ENCODE measurements around the gene EIF3A.
A peak's percentile ranks its signal among the peaks of the same experiment; 100 is the strongest.
"Not testable (repeated sequence)": the region's sequence is repeated elsewhere in the genome, so short reads cannot be mapped to it uniquely, and the experiment has no call there.

The EIF3A gene

DNA sequence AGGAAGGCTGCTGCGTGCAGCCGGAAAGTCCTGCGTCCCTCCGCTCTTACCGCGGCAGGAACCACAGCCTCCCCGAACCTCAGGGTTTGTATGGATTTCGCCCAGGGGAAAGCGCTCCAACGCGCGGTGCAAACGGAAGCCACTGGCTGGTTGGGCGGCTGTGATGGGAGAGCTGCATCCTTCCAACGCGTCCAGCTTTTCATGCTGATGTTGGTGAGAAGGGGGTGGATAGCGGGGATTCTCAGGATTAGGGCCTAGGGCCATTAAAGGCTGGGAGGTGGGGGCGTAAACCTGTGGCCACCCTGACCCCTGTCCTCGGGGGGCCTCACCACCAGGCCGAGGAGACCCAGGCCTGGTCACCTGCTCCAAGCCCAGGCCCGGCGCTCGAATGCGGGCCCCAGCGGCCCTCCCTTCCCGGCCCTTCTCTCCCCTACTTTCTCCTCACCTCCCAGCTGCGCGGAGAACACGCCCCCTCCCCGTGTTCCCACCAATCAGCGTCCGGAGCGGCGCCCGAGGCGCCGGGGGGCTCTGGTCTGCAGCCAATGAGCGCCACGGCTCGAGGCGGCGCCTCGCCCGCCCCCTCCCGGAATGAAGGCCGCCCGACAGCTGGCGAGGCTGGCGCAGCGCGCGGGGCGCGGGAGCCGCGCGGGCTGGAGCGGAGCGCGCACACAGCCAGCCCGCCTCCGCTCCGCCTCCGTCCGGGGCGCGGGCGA lies 51.6 kb downstream of the EIF3A start:
- peak; percentile 79 to 88 for DNase-seq
- H3K27ac ChIP-seq = peak overlapping the region; percentile 47 to 50
- TF ChIP-seq, protein P1, sequence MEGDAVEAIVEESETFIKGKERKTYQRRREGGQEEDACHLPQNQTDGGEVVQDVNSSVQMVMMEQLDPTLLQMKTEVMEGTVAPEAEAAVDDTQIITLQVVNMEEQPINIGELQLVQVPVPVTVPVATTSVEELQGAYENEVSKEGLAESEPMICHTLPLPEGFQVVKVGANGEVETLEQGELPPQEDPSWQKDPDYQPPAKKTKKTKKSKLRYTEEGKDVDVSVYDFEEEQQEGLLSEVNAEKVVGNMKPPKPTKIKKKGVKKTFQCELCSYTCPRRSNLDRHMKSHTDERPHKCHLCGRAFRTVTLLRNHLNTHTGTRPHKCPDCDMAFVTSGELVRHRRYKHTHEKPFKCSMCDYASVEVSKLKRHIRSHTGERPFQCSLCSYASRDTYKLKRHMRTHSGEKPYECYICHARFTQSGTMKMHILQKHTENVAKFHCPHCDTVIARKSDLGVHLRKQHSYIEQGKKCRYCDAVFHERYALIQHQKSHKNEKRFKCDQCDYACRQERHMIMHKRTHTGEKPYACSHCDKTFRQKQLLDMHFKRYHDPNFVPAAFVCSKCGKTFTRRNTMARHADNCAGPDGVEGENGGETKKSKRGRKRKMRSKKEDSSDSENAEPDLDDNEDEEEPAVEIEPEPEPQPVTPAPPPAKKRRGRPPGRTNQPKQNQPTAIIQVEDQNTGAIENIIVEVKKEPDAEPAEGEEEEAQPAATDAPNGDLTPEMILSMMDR (IDR thresholded peaks at IDR 0.05) = peak; percentile 16 to 25

DNA sequence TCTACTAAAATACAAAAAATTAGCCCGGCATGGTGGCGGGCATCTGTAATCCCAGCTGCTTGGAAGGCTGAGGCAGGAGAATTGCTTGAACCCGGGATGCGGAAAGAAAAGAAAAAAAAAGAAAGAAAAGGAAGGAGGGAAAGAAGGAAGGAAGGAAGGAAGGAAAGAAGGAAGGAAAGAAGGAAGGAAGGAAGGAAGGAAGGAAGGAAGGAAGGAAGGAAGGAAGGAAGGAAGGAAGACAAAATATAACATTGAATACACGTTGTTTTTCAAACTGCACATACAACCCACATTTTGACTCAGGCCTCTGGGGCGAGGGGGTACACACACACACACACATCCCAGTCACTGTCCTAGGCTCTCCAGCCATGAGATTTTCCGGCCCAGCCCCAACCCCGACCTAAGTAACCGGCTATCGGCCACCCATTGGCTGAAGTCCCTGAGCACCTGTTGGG lies 52.1 kb downstream of the EIF3A start:
- H3K4me3 ChIP-seq = peak overlapping the region; percentile 57 to 78
- H3K27ac ChIP-seq = peak overlapping the region; percentile 47 to 50
- peaks cover 8 to 14% (median 8%) of the 10 kb centered on the region in 3 donors for H3K36me3 ChIP-seq
- peaks cover 0 to 51% (median 37%) of the 10 kb centered on the region in 4 donors for H3K4me1 ChIP-seq
- H3K27me3 ChIP-seq; DNase-seq; H3K9me3 ChIP-seq; intact Hi-C loops (cut with DNase I; ENCODE audit: low total_unique reads): not testable (repeated sequence)

More for the DNA sequence above, 51.6 kb downstream of the EIF3A start:
- Histone ChIP-seq H3K4me1 (peaks cover 0 to 46% (median 34%) of the 10 kb centered on the region in 4 donors), H3K36me3 (peaks cover 13 to 18% (median 14%) of the 10 kb centered on the region in 3 donors), H3K27me3 (no peaks in the 10 kb centered on the region), H3K9me3 (no peaks in the 10 kb centered on the region), H3K4me3 (peak overlapping the region; percentile 57 to 78)
- intact Hi-C loops (cut with DNase I; ENCODE audit: low total_unique reads) = no loop called here

DNA sequence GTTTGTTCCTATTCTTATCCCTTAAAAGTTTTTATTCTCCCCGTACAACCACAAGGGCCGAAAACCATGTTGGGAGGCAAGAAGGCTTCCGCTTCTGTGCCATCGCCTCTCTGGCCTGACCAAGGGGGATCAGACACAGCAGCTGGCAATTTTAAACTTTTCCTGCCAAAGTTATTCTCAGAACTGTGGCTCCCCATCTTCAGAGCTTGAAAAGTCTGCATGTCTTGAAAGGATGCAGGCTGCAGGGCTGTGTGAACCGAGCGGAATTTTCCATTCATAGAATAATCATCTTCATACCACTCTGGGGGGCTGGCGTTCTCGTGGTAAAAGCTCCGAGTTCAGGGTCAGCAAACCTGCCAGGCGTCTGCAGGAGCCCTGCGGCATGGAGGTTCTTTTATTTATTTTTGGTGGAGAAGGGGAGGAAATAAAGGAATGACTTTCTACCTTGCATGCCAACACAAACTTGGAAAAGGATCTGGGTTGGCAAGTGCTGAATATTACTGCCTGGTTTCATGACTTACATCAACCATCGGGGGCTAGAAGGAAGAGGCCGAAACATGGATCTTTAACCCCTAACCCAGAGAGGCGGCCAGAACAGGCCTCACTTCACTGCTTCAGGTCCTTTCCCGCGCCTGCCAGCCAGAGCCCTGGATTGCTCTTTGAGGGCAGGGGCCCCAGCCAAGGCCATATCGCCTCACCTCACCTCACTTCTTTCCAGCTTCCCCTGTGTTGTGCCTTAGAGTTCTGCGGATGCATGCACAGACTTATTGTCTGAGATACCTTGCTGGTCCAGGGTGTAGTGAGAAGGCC lies 54.1 kb downstream of the EIF3A start:
- DNase-seq = peak in 1 of 2 donors; percentile 63
- no peaks in the 10 kb centered on the region for H3K27me3 ChIP-seq
- H3K27ac ChIP-seq = peak overlapping the region; percentile 67 to 74
- H3K4me1 ChIP-seq = peaks cover 0 to 61% (median 46%) of the 10 kb centered on the region in 4 donors
- H3K9me3 ChIP-seq = no peaks in the 10 kb centered on the region
- TF ChIP-seq, protein P1 (IDR thresholded peaks at IDR 0.05) = no peak
- intact Hi-C loops (cut with DNase I; ENCODE audit: low total_unique reads) = no loop called here
- H3K36me3 ChIP-seq = no peaks in the 10 kb centered on the region
- H3K4me3 ChIP-seq = no peak overlapping the region

DNA sequence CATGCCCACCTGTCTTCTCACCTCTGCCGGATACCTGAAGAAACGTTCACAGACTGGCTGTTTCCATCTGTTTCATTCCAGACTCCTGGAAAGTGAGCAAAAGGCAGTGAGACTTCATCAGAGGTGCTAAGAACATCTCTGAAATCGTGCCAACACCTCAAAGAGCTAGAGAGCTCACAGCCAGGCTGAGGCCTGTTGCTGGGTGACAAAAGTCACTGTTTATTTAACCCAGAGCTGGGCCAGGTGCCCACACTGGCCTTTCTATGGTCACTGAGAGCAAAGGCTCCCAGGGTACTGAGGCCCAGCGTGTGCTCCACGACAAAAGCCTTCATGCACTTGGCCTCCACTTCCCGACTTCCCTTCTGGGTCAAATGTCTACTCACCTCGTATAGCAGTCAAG lies 54.8 kb downstream of the EIF3A start:
- TF ChIP-seq, protein P1 (IDR thresholded peaks at IDR 0.05) = no peak
- no peak overlapping the region for H3K4me3 ChIP-seq

DNA sequence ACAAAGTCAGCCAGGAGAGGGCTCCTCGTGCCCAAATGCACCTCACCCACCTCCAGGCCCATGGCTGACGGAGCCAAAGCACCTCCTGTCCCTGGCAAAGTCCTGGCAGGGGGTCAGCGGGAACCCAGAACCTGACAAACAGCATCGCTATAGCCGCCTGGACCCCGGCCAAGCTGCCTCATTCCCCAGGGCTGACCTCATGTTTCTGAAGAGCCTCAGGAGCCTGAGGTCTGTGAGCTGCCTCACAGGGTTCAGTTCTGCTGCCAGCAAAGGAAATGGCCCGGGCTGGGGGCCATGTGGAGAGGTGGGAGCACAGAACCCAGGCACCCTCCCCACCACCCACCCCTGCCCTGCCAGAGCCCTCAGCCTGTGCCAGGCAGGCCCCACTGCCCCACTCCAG lies 55.3 kb downstream of the EIF3A start:
- peak; percentile 56 to 89 for DNase-seq
- Histone ChIP-seq H3K27ac (peak overlapping the region; percentile 67 to 74), H3K4me1 (peaks cover 0 to 53% (median 42%) of the 10 kb centered on the region in 4 donors), H3K36me3 (no peaks in the 10 kb centered on the region), H3K9me3 (no peaks in the 10 kb centered on the region), H3K27me3 (no peaks in the 10 kb centered on the region), H3K4me3 (no peak overlapping the region)
- TF ChIP-seq, protein P1 (IDR thresholded peaks at IDR 0.05) = no peak
- intact Hi-C loops (cut with DNase I; ENCODE audit: low total_unique reads) = no loop called here

More for the DNA sequence above, 54.8 kb downstream of the EIF3A start:
- Histone ChIP-seq H3K9me3 (no peaks in the 10 kb centered on the region), H3K27ac (peak overlapping the region; percentile 67 to 74), H3K4me1 (peaks cover 0 to 57% (median 46%) of the 10 kb centered on the region in 4 donors), H3K27me3 (no peaks in the 10 kb centered on the region), H3K36me3 (no peaks in the 10 kb centered on the region)
- peak in 1 of 2 donors; percentile 68 for DNase-seq
- intact Hi-C loops (cut with DNase I; ENCODE audit: low total_unique reads) = no loop called here

DNA sequence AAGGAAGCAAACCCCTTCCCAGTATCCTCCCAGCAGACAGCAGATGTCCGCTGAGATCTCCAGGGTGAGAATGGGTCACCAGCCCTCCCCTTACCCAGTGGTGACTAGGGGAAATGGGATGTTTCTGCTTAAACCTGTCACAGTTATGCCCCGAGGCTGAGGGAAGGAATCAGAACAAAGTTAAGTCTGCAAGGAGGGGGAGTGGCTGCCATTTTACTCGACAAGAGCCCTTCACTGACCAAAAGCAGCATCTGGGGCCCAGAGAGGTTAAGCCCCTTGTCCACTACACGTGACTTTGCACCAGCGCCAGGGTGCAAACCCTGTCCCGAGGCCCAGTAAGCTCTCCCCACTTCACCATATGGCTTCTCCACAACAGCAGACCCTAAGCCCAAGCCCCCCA lies 55.7 kb downstream of the EIF3A start:
- intact Hi-C loops (cut with DNase I; ENCODE audit: low total_unique reads) = no loop called here
- no peak for DNase-seq
- H3K27ac ChIP-seq = peak overlapping the region; percentile 67 to 74
- no peaks in the 10 kb centered on the region for H3K36me3 ChIP-seq
- no peaks in the 10 kb centered on the region for H3K27me3 ChIP-seq
- H3K4me1 ChIP-seq = peaks cover 0 to 51% (median 40%) of the 10 kb centered on the region in 4 donors
- H3K9me3 ChIP-seq = no peaks in the 10 kb centered on the region
- H3K4me3 ChIP-seq = no peak overlapping the region
- TF ChIP-seq, protein P1 (IDR thresholded peaks at IDR 0.05) = no peak

Measured in tibial artery (tissue), 4 donors.